Right cardiac atrium (tissue), 5 donors: ENCODE data around the gene GPR39. TPM values are rescaled to one million over a fixed set of nuclear protein-coding genes. Genes with fewer than 3 reads are reported as not detected.

ENCODE experiments used
- ATAC-seq, 2 donors: fragments of 200-7000 bp; cut with Tn5 transposase; one replicate each; pipeline versions ENCODE4 v1.8.0 to v1.9.1; 2020; ENCODE audit warnings: moderate library complexity in 2 of 2, mild to moderate bottlenecking in 1 of 2
- DNase-seq, 3 donors: peaks; one replicate each; pipeline ENCODE4 v3.0.0-alpha.2; 2020
- H3K27ac ChIP-seq: one replicate; pipeline ENCODE4 v1.5.1; 2013; ENCODE audit warnings: mild to moderate bottlenecking, low read length, control low read depth, moderate library complexity
- H3K27me3 ChIP-seq: one replicate; pipeline ENCODE4 v1.6.1; 2013; ENCODE audit not compliant: control insufficient read depth, insufficient read depth
- H3K4me1 ChIP-seq: one replicate; pipeline ENCODE4 v1.6.1; 2013; ENCODE audit warnings: low read length; ENCODE audit not compliant: control insufficient read depth, insufficient read depth
- H3K4me3 ChIP-seq: one replicate; pipeline ENCODE4 v1.5.1; 2013; ENCODE audit warnings: low read length, control low read depth
- H3K9me3 ChIP-seq: one replicate; pipeline ENCODE4 v1.6.1; 2013; ENCODE audit warnings: low read length; ENCODE audit not compliant: control insufficient read depth
- WGBS: extraction: QIAGEN DNeasy Blood & Tissue Kit; methylation state at CpG from one replicate; pipeline ENCODE4 v1.1.7; 2013; 5-methylcytosine and 5-hydroxymethylcytosine counted together
- intact Hi-C, 4 donors: fragments of 100-400 bp; cut with DNase I; formaldehyde crosslinking; loops; one replicate each; pipeline versions ENCODE4 v1.11.0 to v1.14.0; 2022 to 2023
- polyA plus RNA-seq: library from polyadenylated mRNA; stranded (reverse); fragments of 200-250 nt; gene quantifications from one replicate; pipeline ENCODE4 v1.2.3, GENCODE V29; 2013
- total RNA-seq, 4 donors: library from RNA; stranded (reverse); fragmentation: NEBNext Ultra II Directional; extraction: Animal tissue kit (Norgen Biotek cat#: 25700); gene quantifications; one replicate each; pipeline ENCODE4 v1.2.1, GENCODE V29; 2021
- donor health status: healthy with polysubstance abuse.
- donor health status: DM: no; HTN: yes; CAD: no.
- donor health status: DM: no; HTN: no; CAD: no.
- donor health status: DM: no; HTN: yes; CAD: no; lungs with severe emphysema.
- donor health status: DM: yes; HTN: yes; CAD: no.

Gene GPR39
- total and polyA plus RNA-seq, 5 donors = not detected

- WGBS = 75% methylated on average over 5 of the region's 5 CpGs
- ATAC-seq = no peak
These were observed 10.1 kb downstream of the GPR39 start for GRCh38 chr2:132426656-132427055.

GRCh38 chr2:132429351-132429750, 12.7 kb downstream of the GPR39 start:
- no peaks in the 10 kb centered on the region for H3K9me3 ChIP-seq
- no peak for ATAC-seq
- no peak overlapping the region for H3K27ac ChIP-seq
- no peaks in the 10 kb centered on the region for H3K27me3 ChIP-seq
- DNase-seq = no peak
- H3K4me3 ChIP-seq = no peak overlapping the region
- 84% methylated on average over 2 of the region's 2 CpGs for WGBS
- H3K4me1 ChIP-seq = no peaks in the 10 kb centered on the region
- intact Hi-C loops = no loop called here

More at GRCh38 chr2:132426656-132427055, 10.1 kb downstream of the GPR39 start:
- no peaks in the 10 kb centered on the region for H3K9me3 ChIP-seq
- DNase-seq = no peak
- no peak overlapping the region for H3K4me3 ChIP-seq
- H3K4me1 ChIP-seq = no peaks in the 10 kb centered on the region
- H3K27ac ChIP-seq = no peak overlapping the region
- intact Hi-C loops = no loop called here
- H3K27me3 ChIP-seq = no peaks in the 10 kb centered on the region

DNA sequence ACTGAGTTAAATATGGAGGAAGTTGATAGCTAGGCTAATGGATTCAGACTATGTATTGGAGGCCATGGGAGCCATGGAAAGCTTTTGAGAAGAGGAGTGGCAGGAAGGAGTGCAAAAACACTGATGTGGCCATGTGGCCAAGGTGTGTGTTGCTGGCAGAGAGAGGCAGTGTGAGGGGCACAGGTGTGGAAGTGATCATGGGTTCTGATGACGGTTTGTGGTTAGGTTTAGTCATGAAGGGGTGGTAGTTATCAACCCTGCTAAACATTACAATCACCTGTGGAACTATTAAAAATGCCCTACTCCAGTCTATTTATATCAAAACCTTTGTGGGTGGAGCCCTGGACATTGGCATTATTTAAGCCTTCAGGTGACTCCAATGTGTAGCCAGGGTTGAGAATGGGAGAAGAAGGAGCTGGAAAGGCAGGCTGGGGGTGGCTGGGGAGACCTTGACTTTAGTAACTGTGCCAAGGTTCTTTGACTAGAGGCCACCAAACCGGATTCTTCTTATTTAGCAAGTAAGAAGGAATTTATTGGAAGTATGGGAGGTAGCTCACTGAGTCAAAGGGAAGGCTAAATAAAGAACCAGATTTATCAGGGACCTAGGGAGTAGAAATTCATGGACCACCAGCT, 13.5 kb downstream of the GPR39 start:
- no peaks in the 10 kb centered on the region for H3K4me1 ChIP-seq
- no peak for DNase-seq
- H3K4me3 ChIP-seq = no peak overlapping the region
- H3K27me3 ChIP-seq = no peaks in the 10 kb centered on the region
- H3K9me3 ChIP-seq = no peaks in the 10 kb centered on the region
- WGBS = 77% methylated on average over 2 of the region's 2 CpGs
- ATAC-seq = no peak
- no peak overlapping the region for H3K27ac ChIP-seq
- intact Hi-C loops = no loop called here

- H3K27me3 ChIP-seq = no peaks in the 10 kb centered on the region
- intact Hi-C loops = no loop called here
- DNase-seq (no peak), ATAC-seq (no peak)
- no peak overlapping the region for H3K27ac ChIP-seq
- H3K4me3 ChIP-seq = no peak overlapping the region
- no peaks in the 10 kb centered on the region for H3K4me1 ChIP-seq
- no peaks in the 10 kb centered on the region for H3K9me3 ChIP-seq
These were observed 14.3 kb downstream of the GPR39 start for GRCh38 chr2:132430895-132431294.

- no peaks in the 10 kb centered on the region for H3K27me3 ChIP-seq
- H3K27ac ChIP-seq = no peak overlapping the region
- H3K4me1 ChIP-seq = no peaks in the 10 kb centered on the region
- ATAC-seq = no peak
- DNase-seq = no peak
- WGBS = 81% methylated on average over 5 of the region's 5 CpGs
- H3K4me3 ChIP-seq = no peak overlapping the region
- intact Hi-C loops = no loop called here
- no peaks in the 10 kb centered on the region for H3K9me3 ChIP-seq
These were observed 21.5 kb downstream of the GPR39 start for GRCh38 chr2:132437852-132438669.

DNA sequence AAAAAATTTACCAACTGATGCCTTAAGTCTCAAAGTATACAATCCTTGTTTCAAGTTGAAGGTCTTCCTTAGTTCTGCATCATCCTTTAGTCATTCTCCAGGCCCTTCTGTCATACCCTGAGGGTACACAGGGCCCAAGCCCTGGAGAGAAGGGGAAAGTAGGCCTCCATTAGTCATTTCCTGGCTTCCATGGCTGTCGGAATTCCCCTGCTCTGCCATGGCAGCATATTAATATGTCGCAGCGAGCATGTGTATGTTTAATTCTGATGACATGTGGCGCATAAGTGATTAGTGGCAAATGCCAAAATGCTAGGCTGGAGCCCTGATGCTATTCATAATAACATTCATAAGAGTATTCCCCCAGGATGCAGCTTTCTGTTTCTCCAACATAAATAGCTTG, 22.1 kb downstream of the GPR39 start:
- Histone ChIP-seq H3K4me3 (no peak overlapping the region), H3K27ac (no peak overlapping the region), H3K4me1 (no peaks in the 10 kb centered on the region), H3K9me3 (no peaks in the 10 kb centered on the region), H3K27me3 (no peaks in the 10 kb centered on the region)
- ATAC-seq = no peak
- intact Hi-C loops = no loop called here
- DNase-seq = no peak
- WGBS = 63% methylated on average over 4 of the region's 4 CpGs

DNA sequence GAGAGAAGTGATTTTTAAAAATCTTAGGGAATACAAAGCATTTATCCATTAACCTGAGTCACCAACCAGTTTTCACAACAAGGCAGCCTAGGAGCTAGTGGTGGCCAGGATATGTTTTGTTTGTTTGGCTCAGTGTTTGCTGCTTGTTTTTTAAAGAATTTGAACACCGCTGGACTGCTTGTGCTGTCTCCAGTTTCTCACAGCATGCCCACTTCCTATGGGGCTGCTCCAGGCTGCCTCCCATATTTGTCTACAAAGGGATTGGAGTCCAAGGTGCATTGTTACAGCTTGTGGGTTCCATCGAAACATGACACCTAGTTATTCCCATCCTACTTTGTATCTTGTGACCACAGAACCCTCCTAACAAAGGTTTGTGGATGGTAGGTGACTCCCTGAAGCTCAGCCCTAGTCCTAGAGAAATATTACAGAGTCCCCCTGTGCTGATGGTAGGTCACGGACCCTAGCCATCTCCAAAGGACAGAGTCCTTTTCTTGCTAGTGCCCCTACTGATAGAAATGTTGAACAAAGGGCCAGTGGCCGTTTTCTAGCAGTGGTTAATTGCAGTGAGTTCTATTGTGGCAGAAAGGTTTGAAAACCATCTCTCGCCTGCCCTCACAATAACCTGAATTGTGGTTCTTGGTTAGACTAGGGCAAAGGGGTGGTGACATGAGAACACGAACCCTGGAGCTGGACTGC, 23.2 kb downstream of the GPR39 start:
- Histone ChIP-seq H3K4me3 (no peak overlapping the region), H3K27me3 (peaks cover 2% of the 10 kb centered on the region), H3K4me1 (no peaks in the 10 kb centered on the region), H3K9me3 (no peaks in the 10 kb centered on the region), H3K27ac (no peak overlapping the region)
- intact Hi-C loops = no loop called here
- ATAC-seq = no peak
- DNase-seq = no peak
- WGBS = 80% methylated on average over 6 of the region's 6 CpGs

GRCh38 chr2:132441051-132441450, 24.4 kb downstream of the GPR39 start:
- DNase-seq = no peak
- Histone ChIP-seq H3K27me3 (peaks cover 2% of the 10 kb centered on the region), H3K4me1 (no peaks in the 10 kb centered on the region), H3K9me3 (no peaks in the 10 kb centered on the region), H3K27ac (no peak overlapping the region), H3K4me3 (no peak overlapping the region)
- intact Hi-C loops = no loop called here
- ATAC-seq = no peak
- 80% methylated on average over 1 of the region's 1 CpG for WGBS

GRCh38 chr2:132442278-132442677, 25.7 kb downstream of the GPR39 start:
- 74% methylated on average over 7 of the region's 7 CpGs for WGBS

GRCh38 chr2:132443106-132443505, 26.5 kb downstream of the GPR39 start:
- Histone ChIP-seq H3K27ac (no peak overlapping the region), H3K4me1 (no peaks in the 10 kb centered on the region), H3K27me3 (peaks cover 2% of the 10 kb centered on the region), H3K9me3 (no peaks in the 10 kb centered on the region), H3K4me3 (no peak overlapping the region)
- intact Hi-C loops = no loop called here
- DNase-seq (no peak), ATAC-seq (no peak)
- 97% methylated on average over 4 of the region's 4 CpGs for WGBS

More at GRCh38 chr2:132442278-132442677, 25.7 kb downstream of the GPR39 start:
- H3K27me3 ChIP-seq = peaks cover 2% of the 10 kb centered on the region
- no peak overlapping the region for H3K27ac ChIP-seq
- DNase-seq = no peak
- intact Hi-C loops = no loop called here
- H3K4me1 ChIP-seq = no peaks in the 10 kb centered on the region
- H3K4me3 ChIP-seq = no peak overlapping the region
- no peaks in the 10 kb centered on the region for H3K9me3 ChIP-seq
- ATAC-seq = no peak

- no peak overlapping the region for H3K4me3 ChIP-seq
- no peak for DNase-seq
These were observed 29.8 kb downstream of the GPR39 start for GRCh38 chr2:132446444-132446843.

More at GRCh38 chr2:132446444-132446843, 29.8 kb downstream of the GPR39 start:
- no peaks in the 10 kb centered on the region for H3K9me3 ChIP-seq
- ATAC-seq = no peak
- H3K27me3 ChIP-seq = peaks cover 2% of the 10 kb centered on the region
- intact Hi-C loops = no loop called here
- H3K27ac ChIP-seq = no peak overlapping the region
- no peaks in the 10 kb centered on the region for H3K4me1 ChIP-seq
- WGBS = 81% methylated on average over 2 of the region's 2 CpGs
